HEK293 (cell line): Measurements from ENCODE around the gene ADCY7.

Source experiments
- CTCF ChIA-PET: fragments of 350-600 bp; formaldehyde crosslinking; extraction: SDS; loops from one replicate; lab custom pipeline; 2021; ENCODE audit warnings: antibody characterized with exemption; lab: Yijun Ruan, JAX
- POLR2A ChIA-PET: fragments of 300-600 bp; formaldehyde crosslinking; extraction: SDS; loops from one replicate; lab custom pipeline; 2020; ENCODE audit warnings: antibody characterized with exemption, inconsistent platforms; lab: Yijun Ruan, JAX
- H3K27ac ChIP-seq: fragments of 200-500 bp; sonication (Bioruptor generic); 2 replicates; pipeline ENCODE4 v1.5.1; 2014; ENCODE audit warnings: low read depth, low read length, control low read depth, inconsistent platforms; ENCODE audit errors: extremely low read depth
- H3K36me3 ChIP-seq, 2 experiments: fragments of 200-500 bp in 1 of 2; sonication (Bioruptor generic) in 1 of 2; 1 replicate in 1 of 2; 2 replicates in 1 of 2; pipeline ENCODE4 v1.5.1; 2014 to 2017; ENCODE audit warnings: inconsistent platforms in 2 of 2, low read length in 2 of 2; ENCODE audit not compliant: control insufficient read depth in 2 of 2, insufficient read depth in 1 of 2
- H3K4me1 ChIP-seq: fragments of 200-500 bp; sonication (Bioruptor generic); 2 replicates; pipeline ENCODE4 v1.5.1; 2014; ENCODE audit warnings: mild to moderate bottlenecking, low read length, inconsistent platforms; ENCODE audit not compliant: control insufficient read depth, insufficient read depth
- H3K4me3 ChIP-seq: 2 replicates; pipeline ENCODE4 v1.5.1; 2011; ENCODE audit warnings: low read depth, mild to moderate bottlenecking, control low read depth, low read length, moderate library complexity
- H3K9me3 ChIP-seq: fragments of 200-500 bp; sonication (Bioruptor generic); 2 replicates; pipeline ENCODE4 v1.5.1; 2014; ENCODE audit warnings: low read depth, low read length, inconsistent platforms; ENCODE audit not compliant: control insufficient read depth, insufficient read depth
- GLIS1 ChIP-seq: fragments of 450-650 bp; formaldehyde crosslinking; IDR thresholded peaks from 2 replicates; pipeline ENCODE4 v1.5.1; 2016; ENCODE audit warnings: missing biosample characterization, missing genetic modification characterization
- HOXD13 ChIP-seq: sonication (generic); formaldehyde crosslinking; IDR thresholded peaks from 2 replicates; pipeline ENCODE4 v1.8.0; 2022; ENCODE audit warnings: missing genetic modification reagents, borderline replicate concordance
- SCRT1 ChIP-seq: fragments of 450-650 bp; formaldehyde crosslinking; IDR thresholded peaks from 2 replicates; pipeline ENCODE4 v1.5.1; 2016; ENCODE audit warnings: missing biosample characterization, missing genetic modification characterization, borderline replicate concordance
- ZBTB20 ChIP-seq: fragments of 450-650 bp; formaldehyde crosslinking; IDR thresholded peaks from 2 replicates; pipeline ENCODE4 v1.5.1; 2016; ENCODE audit warnings: missing biosample characterization, missing genetic modification characterization
- ZNF266 ChIP-seq: fragments of 450-650 bp; formaldehyde crosslinking; IDR thresholded peaks from 2 replicates; pipeline ENCODE4 v1.5.1; 2016; ENCODE audit warnings: missing biosample characterization, missing genetic modification characterization, low read depth
- ZNF354C ChIP-seq: fragments of 450-650 bp; formaldehyde crosslinking; IDR thresholded peaks from 2 replicates; pipeline ENCODE4 v1.5.1; 2016; ENCODE audit warnings: missing biosample characterization, missing genetic modification characterization, low read depth, borderline replicate concordance
- ZNF416 ChIP-seq: fragments of 450-650 bp; formaldehyde crosslinking; IDR thresholded peaks from 2 replicates; pipeline ENCODE4 v1.5.1; 2016; ENCODE audit warnings: missing biosample characterization, missing genetic modification characterization
- ZNF501 ChIP-seq: fragments of 450-650 bp; formaldehyde crosslinking; IDR thresholded peaks from 2 replicates; pipeline ENCODE4 v1.5.1; 2016; ENCODE audit warnings: missing biosample characterization, missing genetic modification characterization
- ZNF560 ChIP-seq: fragments of 450-650 bp; formaldehyde crosslinking; IDR thresholded peaks from 2 replicates; pipeline ENCODE4 v1.5.1; 2017; ENCODE audit warnings: missing biosample characterization, missing genetic modification characterization, borderline replicate concordance
- ZNF596 ChIP-seq: fragments of 450-650 bp; IDR thresholded peaks from 2 replicates; pipeline ENCODE4 v1.5.0; 2018; ENCODE audit warnings: missing biosample characterization, mild to moderate bottlenecking, missing genetic modification characterization, moderate library complexity
- ZNF600 ChIP-seq: fragments of 450-650 bp; formaldehyde crosslinking; IDR thresholded peaks from 2 replicates; pipeline ENCODE4 v1.5.1; 2016; ENCODE audit warnings: missing biosample characterization, missing genetic modification characterization
- ZNF654 ChIP-seq: fragments of 450-650 bp; formaldehyde crosslinking; IDR thresholded peaks from 2 replicates; pipeline ENCODE4 v1.5.1; 2016; ENCODE audit warnings: low read depth, missing biosample characterization, missing genetic modification characterization
- ZNF670 ChIP-seq: fragments of 450-650 bp; formaldehyde crosslinking; IDR thresholded peaks from 2 replicates; pipeline ENCODE4 v1.5.1; 2016; ENCODE audit warnings: missing biosample characterization, missing genetic modification characterization, low read depth
- ZNF677 ChIP-seq: fragments of 450-650 bp; IDR thresholded peaks from 2 replicates; pipeline ENCODE4 v1.5.0; 2018; ENCODE audit warnings: missing biosample characterization, mild to moderate bottlenecking, missing genetic modification characterization, moderate library complexity
- ZNF785 ChIP-seq: fragments of 450-650 bp; formaldehyde crosslinking; IDR thresholded peaks from 2 replicates; pipeline ENCODE4 v1.5.1; 2016; ENCODE audit warnings: missing biosample characterization, missing genetic modification characterization
- TF ChIP-seq, protein P1 (sequence below): fragments of 450-650 bp; formaldehyde crosslinking; IDR thresholded peaks from 2 replicates; pipeline ENCODE4 v1.5.1; 2016; ENCODE audit warnings: missing biosample characterization, missing genetic modification characterization, borderline replicate concordance
- TF ChIP-seq, protein P2 (sequence below): fragments of 450-650 bp; formaldehyde crosslinking; IDR thresholded peaks from 2 replicates; pipeline ENCODE4 v1.5.1; 2016; ENCODE audit warnings: missing biosample characterization, missing genetic modification characterization
- TF ChIP-seq, protein P3 (sequence below): fragments of 450-650 bp; formaldehyde crosslinking; IDR thresholded peaks from 2 replicates; pipeline ENCODE4 v1.5.0; 2017; ENCODE audit warnings: missing biosample characterization, missing genetic modification characterization, borderline replicate concordance
- TF ChIP-seq, protein P4 (sequence below): fragments of 450-650 bp; formaldehyde crosslinking; IDR thresholded peaks from 2 replicates; pipeline ENCODE4 v1.5.1; 2016; ENCODE audit warnings: missing biosample characterization, missing genetic modification characterization
- TF ChIP-seq, protein P5 (sequence below): fragments of 450-650 bp; formaldehyde crosslinking; IDR thresholded peaks from 2 replicates; pipeline ENCODE4 v1.5.1; 2016; ENCODE audit warnings: missing biosample characterization, missing genetic modification characterization

The ADCY7 gene

DNA sequence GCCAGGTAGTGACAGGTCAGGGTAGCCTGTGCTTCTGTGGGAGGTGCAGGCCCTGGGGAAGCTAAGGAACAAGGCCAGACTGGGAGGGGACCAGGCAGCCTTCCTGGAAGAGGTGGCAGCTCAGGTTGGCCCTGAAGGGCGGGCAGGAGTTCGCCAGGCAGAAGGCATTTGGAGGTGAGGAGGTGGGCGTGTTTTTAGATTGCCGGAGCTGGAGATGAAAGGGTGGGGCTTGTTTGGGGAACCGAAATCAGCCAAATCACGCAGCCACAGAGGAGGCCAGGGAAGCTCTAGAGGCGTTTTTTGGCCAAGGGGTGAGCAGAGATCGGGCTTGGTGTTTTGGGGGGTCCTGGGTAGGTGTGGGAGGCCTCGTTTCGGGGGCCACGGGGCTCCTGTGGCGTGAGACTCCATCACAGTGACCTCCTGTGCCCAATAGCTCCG, 7.6 kb downstream of the ADCY7 start (continued):
- TF ChIP-seq ZBTB20 (no peak), ZNF560 (no peak)
- TF ChIP-seq, all 188 proteins: peak for 0

DNA sequence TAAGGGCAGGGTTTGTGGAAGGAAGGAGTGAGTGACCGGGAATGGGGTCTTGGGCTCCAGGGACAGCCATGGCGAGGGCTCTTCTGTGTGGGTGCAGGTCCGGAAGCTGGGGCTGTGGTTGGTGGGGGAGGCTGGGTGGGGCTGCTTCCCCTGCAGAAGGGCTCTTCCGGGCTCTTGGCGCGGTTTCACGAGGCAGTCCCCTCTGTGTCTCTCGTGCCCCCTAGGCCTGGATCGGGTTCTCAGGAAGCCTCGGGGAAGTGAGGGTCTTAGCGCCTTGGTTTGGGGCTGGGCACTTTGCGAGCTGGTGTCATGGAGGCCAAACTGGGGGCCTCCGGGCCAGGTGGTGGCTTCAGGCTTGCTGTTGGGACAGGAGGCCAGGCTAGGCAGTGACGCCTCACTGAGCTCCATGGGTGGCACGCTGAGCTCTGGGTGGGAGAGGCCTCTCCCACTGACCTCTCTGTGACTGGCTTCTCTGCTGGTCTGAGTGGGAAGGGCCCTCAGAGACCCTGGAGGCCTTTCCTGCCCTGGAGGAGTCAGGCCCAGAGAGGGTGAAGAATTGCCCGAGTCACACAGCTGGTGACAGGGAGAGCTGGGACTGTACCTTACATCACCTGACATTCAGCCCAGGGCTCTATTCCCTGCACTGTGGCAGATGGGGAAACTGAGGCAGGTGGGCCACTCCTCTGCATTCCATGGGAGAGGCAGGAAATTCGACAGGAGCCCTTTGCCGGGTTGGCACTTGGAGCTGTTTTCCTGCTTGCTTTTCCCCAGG, 8.2 kb downstream of the ADCY7 start:
- POLR2A ChIA-PET = interaction anchor here (1.2 to 1.7 kb wide), 3 partner anchors 8 to 26 kb away, joined by 3 to 5 read pairs (median 5); partner anchors contain the start of gene ADCY7
- no peak overlapping the region for H3K27ac ChIP-seq
- TF ChIP-seq, protein P1, sequence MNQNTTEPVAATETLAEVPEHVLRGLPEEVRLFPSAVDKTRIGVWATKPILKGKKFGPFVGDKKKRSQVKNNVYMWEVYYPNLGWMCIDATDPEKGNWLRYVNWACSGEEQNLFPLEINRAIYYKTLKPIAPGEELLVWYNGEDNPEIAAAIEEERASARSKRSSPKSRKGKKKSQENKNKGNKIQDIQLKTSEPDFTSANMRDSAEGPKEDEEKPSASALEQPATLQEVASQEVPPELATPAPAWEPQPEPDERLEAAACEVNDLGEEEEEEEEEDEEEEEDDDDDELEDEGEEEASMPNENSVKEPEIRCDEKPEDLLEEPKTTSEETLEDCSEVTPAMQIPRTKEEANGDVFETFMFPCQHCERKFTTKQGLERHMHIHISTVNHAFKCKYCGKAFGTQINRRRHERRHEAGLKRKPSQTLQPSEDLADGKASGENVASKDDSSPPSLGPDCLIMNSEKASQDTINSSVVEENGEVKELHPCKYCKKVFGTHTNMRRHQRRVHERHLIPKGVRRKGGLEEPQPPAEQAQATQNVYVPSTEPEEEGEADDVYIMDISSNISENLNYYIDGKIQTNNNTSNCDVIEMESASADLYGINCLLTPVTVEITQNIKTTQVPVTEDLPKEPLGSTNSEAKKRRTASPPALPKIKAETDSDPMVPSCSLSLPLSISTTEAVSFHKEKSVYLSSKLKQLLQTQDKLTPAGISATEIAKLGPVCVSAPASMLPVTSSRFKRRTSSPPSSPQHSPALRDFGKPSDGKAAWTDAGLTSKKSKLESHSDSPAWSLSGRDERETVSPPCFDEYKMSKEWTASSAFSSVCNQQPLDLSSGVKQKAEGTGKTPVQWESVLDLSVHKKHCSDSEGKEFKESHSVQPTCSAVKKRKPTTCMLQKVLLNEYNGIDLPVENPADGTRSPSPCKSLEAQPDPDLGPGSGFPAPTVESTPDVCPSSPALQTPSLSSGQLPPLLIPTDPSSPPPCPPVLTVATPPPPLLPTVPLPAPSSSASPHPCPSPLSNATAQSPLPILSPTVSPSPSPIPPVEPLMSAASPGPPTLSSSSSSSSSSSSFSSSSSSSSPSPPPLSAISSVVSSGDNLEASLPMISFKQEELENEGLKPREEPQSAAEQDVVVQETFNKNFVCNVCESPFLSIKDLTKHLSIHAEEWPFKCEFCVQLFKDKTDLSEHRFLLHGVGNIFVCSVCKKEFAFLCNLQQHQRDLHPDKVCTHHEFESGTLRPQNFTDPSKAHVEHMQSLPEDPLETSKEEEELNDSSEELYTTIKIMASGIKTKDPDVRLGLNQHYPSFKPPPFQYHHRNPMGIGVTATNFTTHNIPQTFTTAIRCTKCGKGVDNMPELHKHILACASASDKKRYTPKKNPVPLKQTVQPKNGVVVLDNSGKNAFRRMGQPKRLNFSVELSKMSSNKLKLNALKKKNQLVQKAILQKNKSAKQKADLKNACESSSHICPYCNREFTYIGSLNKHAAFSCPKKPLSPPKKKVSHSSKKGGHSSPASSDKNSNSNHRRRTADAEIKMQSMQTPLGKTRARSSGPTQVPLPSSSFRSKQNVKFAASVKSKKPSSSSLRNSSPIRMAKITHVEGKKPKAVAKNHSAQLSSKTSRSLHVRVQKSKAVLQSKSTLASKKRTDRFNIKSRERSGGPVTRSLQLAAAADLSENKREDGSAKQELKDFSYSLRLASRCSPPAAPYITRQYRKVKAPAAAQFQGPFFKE (tag by site-specific recombination) = no peak
- no peak for TF ChIP-seq GLIS1 (tag by site-specific recombination)
- TF ChIP-seq ZNF416 = no peak
- TF ChIP-seq ZNF677 (tag by site-specific recombination) = no peak
- TF ChIP-seq, protein P2, sequence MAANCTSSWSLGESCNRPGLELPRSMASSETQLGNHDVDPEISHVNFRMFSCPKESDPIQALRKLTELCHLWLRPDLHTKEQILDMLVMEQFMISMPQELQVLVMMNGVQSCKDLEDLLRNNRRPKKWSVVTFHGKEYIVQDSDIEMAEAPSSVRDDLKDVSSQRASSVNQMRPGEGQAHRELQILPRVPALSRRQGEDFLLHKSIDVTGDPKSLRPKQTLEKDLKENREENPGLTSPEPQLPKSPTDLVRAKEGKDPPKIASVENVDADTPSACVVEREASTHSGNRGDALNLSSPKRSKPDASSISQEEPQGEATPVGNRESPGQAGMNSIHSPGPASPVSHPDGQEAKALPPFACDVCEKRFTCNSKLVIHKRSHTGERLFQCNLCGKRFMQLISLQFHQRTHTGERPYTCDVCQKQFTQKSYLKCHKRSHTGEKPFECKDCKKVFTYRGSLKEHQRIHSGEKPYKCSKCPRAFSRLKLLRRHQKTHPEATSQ (tag by site-specific recombination) = no peak
- no peak for TF ChIP-seq ZNF785
- TF ChIP-seq ZNF670 (tag by site-specific recombination) = no peak
- TF ChIP-seq ZNF596 (tag by site-specific recombination) = no peak
- TF ChIP-seq, protein P3, sequence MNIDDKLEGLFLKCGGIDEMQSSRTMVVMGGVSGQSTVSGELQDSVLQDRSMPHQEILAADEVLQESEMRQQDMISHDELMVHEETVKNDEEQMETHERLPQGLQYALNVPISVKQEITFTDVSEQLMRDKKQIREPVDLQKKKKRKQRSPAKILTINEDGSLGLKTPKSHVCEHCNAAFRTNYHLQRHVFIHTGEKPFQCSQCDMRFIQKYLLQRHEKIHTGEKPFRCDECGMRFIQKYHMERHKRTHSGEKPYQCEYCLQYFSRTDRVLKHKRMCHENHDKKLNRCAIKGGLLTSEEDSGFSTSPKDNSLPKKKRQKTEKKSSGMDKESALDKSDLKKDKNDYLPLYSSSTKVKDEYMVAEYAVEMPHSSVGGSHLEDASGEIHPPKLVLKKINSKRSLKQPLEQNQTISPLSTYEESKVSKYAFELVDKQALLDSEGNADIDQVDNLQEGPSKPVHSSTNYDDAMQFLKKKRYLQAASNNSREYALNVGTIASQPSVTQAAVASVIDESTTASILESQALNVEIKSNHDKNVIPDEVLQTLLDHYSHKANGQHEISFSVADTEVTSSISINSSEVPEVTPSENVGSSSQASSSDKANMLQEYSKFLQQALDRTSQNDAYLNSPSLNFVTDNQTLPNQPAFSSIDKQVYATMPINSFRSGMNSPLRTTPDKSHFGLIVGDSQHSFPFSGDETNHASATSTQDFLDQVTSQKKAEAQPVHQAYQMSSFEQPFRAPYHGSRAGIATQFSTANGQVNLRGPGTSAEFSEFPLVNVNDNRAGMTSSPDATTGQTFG (tag by site-specific recombination) = no peak
- TF ChIP-seq ZNF501 = no peak
- no peak for TF ChIP-seq ZNF654 (tag by site-specific recombination)
- no peak for TF ChIP-seq ZNF600
- no peak for TF ChIP-seq ZNF266 (tag by site-specific recombination)
- TF ChIP-seq, protein P4, sequence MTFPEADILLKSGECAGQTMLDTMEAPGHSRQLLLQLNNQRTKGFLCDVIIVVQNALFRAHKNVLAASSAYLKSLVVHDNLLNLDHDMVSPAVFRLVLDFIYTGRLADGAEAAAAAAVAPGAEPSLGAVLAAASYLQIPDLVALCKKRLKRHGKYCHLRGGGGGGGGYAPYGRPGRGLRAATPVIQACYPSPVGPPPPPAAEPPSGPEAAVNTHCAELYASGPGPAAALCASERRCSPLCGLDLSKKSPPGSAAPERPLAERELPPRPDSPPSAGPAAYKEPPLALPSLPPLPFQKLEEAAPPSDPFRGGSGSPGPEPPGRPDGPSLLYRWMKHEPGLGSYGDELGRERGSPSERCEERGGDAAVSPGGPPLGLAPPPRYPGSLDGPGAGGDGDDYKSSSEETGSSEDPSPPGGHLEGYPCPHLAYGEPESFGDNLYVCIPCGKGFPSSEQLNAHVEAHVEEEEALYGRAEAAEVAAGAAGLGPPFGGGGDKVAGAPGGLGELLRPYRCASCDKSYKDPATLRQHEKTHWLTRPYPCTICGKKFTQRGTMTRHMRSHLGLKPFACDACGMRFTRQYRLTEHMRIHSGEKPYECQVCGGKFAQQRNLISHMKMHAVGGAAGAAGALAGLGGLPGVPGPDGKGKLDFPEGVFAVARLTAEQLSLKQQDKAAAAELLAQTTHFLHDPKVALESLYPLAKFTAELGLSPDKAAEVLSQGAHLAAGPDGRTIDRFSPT (tag by site-specific recombination) = no peak
- TF ChIP-seq ZNF354C = no peak
- TF ChIP-seq HOXD13 = no peak
- TF ChIP-seq, protein P5, sequence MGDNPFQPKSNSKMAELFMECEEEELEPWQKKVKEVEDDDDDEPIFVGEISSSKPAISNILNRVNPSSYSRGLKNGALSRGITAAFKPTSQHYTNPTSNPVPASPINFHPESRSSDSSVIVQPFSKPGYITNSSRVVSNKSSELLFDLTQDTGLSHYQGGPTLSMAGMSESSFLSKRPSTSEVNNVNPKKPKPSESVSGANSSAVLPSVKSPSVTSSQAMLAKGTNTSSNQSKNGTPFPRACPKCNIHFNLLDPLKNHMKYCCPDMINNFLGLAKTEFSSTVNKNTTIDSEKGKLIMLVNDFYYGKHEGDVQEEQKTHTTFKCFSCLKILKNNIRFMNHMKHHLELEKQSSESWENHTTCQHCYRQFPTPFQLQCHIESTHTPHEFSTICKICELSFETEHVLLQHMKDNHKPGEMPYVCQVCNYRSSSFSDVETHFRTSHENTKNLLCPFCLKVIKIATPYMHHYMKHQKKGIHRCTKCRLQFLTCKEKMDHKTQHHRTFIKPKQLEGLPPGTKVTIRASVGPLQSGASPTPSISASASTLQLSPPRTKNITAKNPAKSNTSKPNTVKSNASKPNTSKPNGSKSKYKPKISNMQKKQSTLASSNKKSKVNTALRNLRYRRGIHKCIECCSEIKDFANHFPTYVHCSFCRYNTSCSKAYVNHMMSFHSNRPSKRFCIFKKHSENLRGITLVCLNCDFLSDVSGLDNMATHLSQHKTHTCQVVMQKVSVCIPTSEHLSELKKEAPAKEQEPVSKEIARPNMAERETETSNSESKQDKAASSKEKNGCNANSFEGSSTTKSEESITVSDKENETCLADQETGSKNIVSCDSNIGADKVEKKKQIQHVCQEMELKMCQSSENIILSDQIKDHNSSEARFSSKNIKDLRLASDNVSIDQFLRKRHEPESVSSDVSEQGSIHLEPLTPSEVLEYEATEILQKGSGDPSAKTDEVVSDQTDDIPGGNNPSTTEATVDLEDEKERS (tag by site-specific recombination) = no peak
- no peak for TF ChIP-seq SCRT1 (tag by site-specific recombination)

More for the DNA sequence above, 8.2 kb downstream of the ADCY7 start:
- H3K4me3 ChIP-seq = no peak overlapping the region
- H3K36me3 ChIP-seq = no peaks in the 10 kb centered on the region
- no peaks in the 10 kb centered on the region for H3K9me3 ChIP-seq
- CTCF ChIA-PET = interaction anchor here (0.7 to 0.8 kb wide), 2 partner anchors 249 to 391 kb away, joined by 3 read pairs; partner anchors contain the start of gene CNEP1R1
- H3K4me1 ChIP-seq = no peaks in the 10 kb centered on the region
